H9 (cell line): ENCODE measurements around the gene MSI2. TPM values are rescaled to one million over a fixed set of nuclear protein-coding genes. Genes with fewer than 3 reads are reported as not detected.

ENCODE experiments used
- DNase-seq: peaks from one replicate; pipeline ENCODE4 v3.0.0-alpha.2; 2017
- H2AFZ ChIP-seq: one replicate; pipeline ENCODE4 v1.6.1; 2013; ENCODE audit warnings: mild to moderate bottlenecking, low read length, control low read depth, moderate library complexity
- H2AK5ac ChIP-seq: 2 replicates; pipeline ENCODE4 v1.6.1; 2013; ENCODE audit warnings: low read length, control low read depth, mixed read lengths; ENCODE audit not compliant: insufficient read length
- H2BK120ac ChIP-seq: one replicate; pipeline ENCODE4 v1.6.1; 2013; ENCODE audit warnings: low read depth, mild to moderate bottlenecking, low read length, control low read depth, inconsistent platforms; ENCODE audit not compliant: poor library complexity, severe bottlenecking
- H2BK12ac ChIP-seq: 2 replicates; pipeline ENCODE4 v1.6.1; 2013; ENCODE audit warnings: low read length, control low read depth, mixed read lengths, low read depth; ENCODE audit not compliant: insufficient read length
- H2BK15ac ChIP-seq: 2 replicates; pipeline ENCODE4 v1.6.1; 2013; ENCODE audit warnings: low read depth, low read length, control low read depth
- H2BK20ac ChIP-seq: one replicate; pipeline ENCODE4 v1.6.1; 2013; ENCODE audit warnings: low read depth, mild to moderate bottlenecking, low read length, control low read depth, inconsistent platforms; ENCODE audit not compliant: poor library complexity, severe bottlenecking
- H2BK5ac ChIP-seq: 2 replicates; pipeline ENCODE4 v1.6.1; 2013; ENCODE audit warnings: low read length, control low read depth, mixed read lengths; ENCODE audit not compliant: insufficient read length
- H3K14ac ChIP-seq: 2 replicates; pipeline ENCODE4 v1.6.1; 2013; ENCODE audit warnings: low read length, control low read depth; ENCODE audit not compliant: insufficient read depth
- H3K18ac ChIP-seq: 2 replicates; pipeline ENCODE4 v1.6.1; 2013; ENCODE audit warnings: low read depth, mild to moderate bottlenecking, mixed read lengths, low read length, control low read depth; ENCODE audit not compliant: insufficient read length
- H3K23ac ChIP-seq: 2 replicates; pipeline ENCODE4 v1.6.1; 2013; ENCODE audit warnings: low read length, control low read depth, mixed read lengths, low read depth; ENCODE audit not compliant: insufficient read length
- H3K23me2 ChIP-seq: 2 replicates; pipeline ENCODE4 v1.6.1; 2013; ENCODE audit warnings: low read depth, mild to moderate bottlenecking, mixed read lengths, low read length, control low read depth; ENCODE audit not compliant: insufficient read length, poor library complexity, severe bottlenecking
- H3K27ac ChIP-seq: 2 replicates; pipeline ENCODE4 v1.5.1; 2013; ENCODE audit warnings: low read length, control low read depth, mixed read lengths, low read depth; ENCODE audit not compliant: insufficient read length
- H3K27me3 ChIP-seq: 2 replicates; pipeline ENCODE4 v1.6.1; 2013; ENCODE audit warnings: low read length, control low read depth, inconsistent platforms; ENCODE audit not compliant: insufficient read depth
- H3K4ac ChIP-seq: 2 replicates; pipeline ENCODE4 v1.6.1; 2013; ENCODE audit warnings: low read depth, mild to moderate bottlenecking, control low read depth, inconsistent platforms, low read length, moderate library complexity
- H3K4me1 ChIP-seq: 2 replicates; pipeline ENCODE4 v1.6.1; 2013; ENCODE audit warnings: low read length, control low read depth, inconsistent platforms; ENCODE audit not compliant: insufficient read depth
- H3K4me2 ChIP-seq: 2 replicates; pipeline ENCODE4 v1.6.1; 2013; ENCODE audit warnings: low read length, control low read depth, mixed read lengths; ENCODE audit not compliant: insufficient read length, insufficient read depth
- H3K56ac ChIP-seq: 2 replicates; pipeline ENCODE4 v1.6.1; 2013; ENCODE audit warnings: low read depth, mild to moderate bottlenecking, mixed read lengths, low read length, control low read depth; ENCODE audit not compliant: insufficient read length
- H3K79me1 ChIP-seq: 2 replicates; pipeline ENCODE4 v1.6.1; 2013; ENCODE audit warnings: low read depth, mild to moderate bottlenecking, moderate library complexity, low read length, control low read depth, inconsistent platforms; ENCODE audit not compliant: insufficient read depth, poor library complexity, severe bottlenecking
- H3K79me2 ChIP-seq: 2 replicates; pipeline ENCODE4 v1.6.1; 2013; ENCODE audit warnings: low read length, control low read depth, inconsistent platforms; ENCODE audit not compliant: insufficient read depth
- H3K9ac ChIP-seq: 2 replicates; pipeline ENCODE4 v1.6.1; 2013; ENCODE audit warnings: low read length, control low read depth, mixed read lengths; ENCODE audit not compliant: insufficient read length; ENCODE audit errors: extremely low read depth
- H3K9me3 ChIP-seq: one replicate; pipeline ENCODE4 v1.6.1; 2013; ENCODE audit warnings: low read depth, low read length, inconsistent platforms; ENCODE audit not compliant: control insufficient read depth
- H3T11ph ChIP-seq: one replicate; pipeline ENCODE4 v1.6.1; 2013; ENCODE audit warnings: mild to moderate bottlenecking, low read length, control low read depth, inconsistent platforms
- H4K20me1 ChIP-seq: one replicate; pipeline ENCODE4 v1.6.1; 2013; ENCODE audit not compliant: control insufficient read depth, insufficient read length, insufficient read depth
- H4K5ac ChIP-seq: 2 replicates; pipeline ENCODE4 v1.6.1; 2013; ENCODE audit warnings: low read depth, mild to moderate bottlenecking, mixed read lengths, low read length, control low read depth; ENCODE audit not compliant: insufficient read length
- H4K8ac ChIP-seq: replicated peaks from 2 replicates; pipeline ENCODE4 v1.6.1; 2013; ENCODE audit warnings: low read length, control low read depth, mixed read lengths, low read depth; ENCODE audit not compliant: insufficient read length
- H4K91ac ChIP-seq: 2 replicates; pipeline ENCODE4 v1.6.1; 2013; ENCODE audit warnings: low read depth, mild to moderate bottlenecking, moderate library complexity, mixed read lengths, low read length, control low read depth; ENCODE audit not compliant: insufficient read length
- H3K27ac Mint-ChIP-seq, 3 experiments: 2 replicates in 2 of 3; 3 replicates in 1 of 3; pipeline ENCODE4 v1.8.0; 2020 to 2021; ENCODE audit warnings: mixed read lengths in 3 of 3, mild to moderate bottlenecking in 1 of 3, moderate library complexity in 1 of 3
- H3K27me3 Mint-ChIP-seq: 2 replicates; pipeline ENCODE4 v1.8.0; 2021; ENCODE audit warnings: low read depth, mild to moderate bottlenecking, moderate library complexity, mixed read lengths
- H3K36me3 Mint-ChIP-seq, 3 experiments: 2 replicates in 2 of 3; 3 replicates in 1 of 3; pipeline ENCODE4 v1.8.0; 2020 to 2021; ENCODE audit warnings: low read depth in 3 of 3, mixed read lengths in 3 of 3; ENCODE audit not compliant: insufficient read depth in 1 of 3
- H3K4me1 Mint-ChIP-seq, 2 experiments: 2 replicates each; pipeline ENCODE4 v1.8.0; 2020; ENCODE audit warnings: mixed read lengths in 2 of 2
- H3K4me3 Mint-ChIP-seq, 2 experiments: 2 replicates in 1 of 2; 3 replicates in 1 of 2; pipeline ENCODE4 v1.8.0; 2020 to 2021; ENCODE audit warnings: mild to moderate bottlenecking in 2 of 2, mixed read lengths in 2 of 2, moderate library complexity in 1 of 2
- H3K9me3 Mint-ChIP-seq, 2 experiments: 2 replicates in 1 of 2; 3 replicates in 1 of 2; pipeline ENCODE4 v1.8.0; 2020; ENCODE audit warnings: mild to moderate bottlenecking in 2 of 2, mixed read lengths in 2 of 2, moderate library complexity in 1 of 2
- WGBS: extraction: QIAGEN DNeasy Blood & Tissue Kit; methylation state at CpG from one replicate; pipeline ENCODE4 v1.1.7; 2013; ENCODE audit warnings: missing lambda C conversion rate, low lambda C conversion rate, mixed read lengths; ENCODE audit not compliant: insufficient read length; ENCODE audit errors: extremely low coverage; 5-methylcytosine and 5-hydroxymethylcytosine counted together
- total RNA-seq: library from RNA; stranded (reverse); gene quantifications from 2 replicates; pipeline ENCODE4 v1.2.1, GENCODE V29; 2021
- TF ChIP-seq, protein P1 (sequence below): fragments of 200-600 bp; sonication (generic); conservative IDR thresholded peaks from 3 replicates; pipeline ENCODE4 v1.8.0; 2021; ENCODE audit warnings: antibody characterized with exemption, mild to moderate bottlenecking

Gene MSI2
- total RNA-seq, 1 experiment from 2014 or later = 98.5 TPM

DNA sequence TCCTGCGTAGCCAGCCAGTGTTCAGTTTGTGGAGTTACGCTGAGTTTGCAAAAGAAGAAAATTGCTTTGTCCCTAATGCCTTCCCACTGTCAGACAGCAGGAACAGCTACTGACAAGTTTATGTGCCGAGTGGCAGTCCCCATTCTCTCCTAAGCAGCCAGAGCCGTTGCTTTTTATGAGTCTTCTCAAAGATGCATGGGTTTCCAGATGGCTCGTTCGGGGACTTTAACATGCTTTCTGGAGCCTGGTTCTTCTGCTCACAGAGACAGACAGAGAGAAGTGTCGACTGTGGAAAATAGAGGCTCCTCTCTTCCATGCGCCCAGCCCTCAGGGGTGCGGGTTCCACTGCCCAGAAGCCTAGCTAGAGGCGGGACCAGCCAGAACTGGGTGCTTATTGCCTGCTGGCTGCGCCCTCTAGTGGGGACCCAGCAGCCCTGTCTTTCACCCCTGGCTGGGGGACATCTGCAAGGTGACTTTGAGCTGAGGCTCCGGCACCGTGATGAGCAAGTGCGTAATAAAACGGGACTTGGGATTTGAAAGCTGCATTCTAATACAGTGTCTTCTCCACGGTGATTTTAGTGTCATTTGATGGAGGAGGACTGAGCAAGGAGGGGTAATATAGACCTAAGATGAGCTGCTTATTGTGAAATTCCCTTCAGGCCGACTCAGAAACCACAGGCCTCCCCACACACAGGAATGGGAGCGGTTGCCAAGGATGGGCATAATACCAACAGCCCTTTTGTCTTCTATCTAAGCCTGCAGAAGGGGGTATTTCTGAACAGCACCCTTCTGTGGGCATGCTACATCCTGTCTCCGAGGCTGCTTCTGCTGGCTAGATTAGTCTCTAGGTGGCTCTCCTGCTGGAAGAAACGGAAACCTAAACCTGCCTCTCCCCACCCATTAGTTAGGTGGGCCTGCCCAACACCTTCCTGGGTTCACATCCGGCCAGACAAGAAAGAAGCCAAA lies 415.6 kb downstream of the MSI2 start:
- Histone ChIP-seq H3K18ac (no peak overlapping the region), H3K23me2 (no peaks in the 10 kb centered on the region), H3K23ac (no peak overlapping the region), H3K27ac (no peak overlapping the region), H4K5ac (no peak overlapping the region), H3K9me3 (no peaks in the 10 kb centered on the region), H3T11ph (no peak overlapping the region), H4K20me1 (no peaks in the 10 kb centered on the region), H3K4ac (no peak overlapping the region), H2BK12ac (no peak overlapping the region), H2BK120ac (no peak overlapping the region), H3K14ac (no peak overlapping the region), H2AK5ac (no peak overlapping the region), H3K4me1 (no peaks in the 10 kb centered on the region), H3K79me1 (no peaks in the 10 kb centered on the region), H2BK20ac (no peak overlapping the region), H3K27me3 (no peaks in the 10 kb centered on the region), H3K4me2 (no peak overlapping the region), H3K56ac (no peak overlapping the region), H2BK5ac (no peak overlapping the region), H2AFZ (no peak overlapping the region), H3K9ac (no peak overlapping the region), H4K91ac (no peak overlapping the region), H3K79me2 (no peaks in the 10 kb centered on the region), H4K8ac (no peak overlapping the region), H2BK15ac (no peak overlapping the region)
- Mint-ChIP-seq H3K9me3 (no peaks in the 10 kb centered on the region), H3K36me3 (peaks cover 0 to 23% (median 12%) of the 10 kb centered on the region in 3 experiments; a peak in 4 of 7 replicates), H3K4me1 (peaks cover 9 to 18% of the 10 kb centered on the region in 2 experiments), H3K4me3 (no peak overlapping the region), H3K27me3 (no peaks in the 10 kb centered on the region), H3K27ac (peak overlapping the region in 1 of 3 experiments; percentile 82; a peak in 1 of 7 replicates)
- WGBS = no CpG with 5 or more reads among the region's 21 CpGs
- TF ChIP-seq, protein P1, sequence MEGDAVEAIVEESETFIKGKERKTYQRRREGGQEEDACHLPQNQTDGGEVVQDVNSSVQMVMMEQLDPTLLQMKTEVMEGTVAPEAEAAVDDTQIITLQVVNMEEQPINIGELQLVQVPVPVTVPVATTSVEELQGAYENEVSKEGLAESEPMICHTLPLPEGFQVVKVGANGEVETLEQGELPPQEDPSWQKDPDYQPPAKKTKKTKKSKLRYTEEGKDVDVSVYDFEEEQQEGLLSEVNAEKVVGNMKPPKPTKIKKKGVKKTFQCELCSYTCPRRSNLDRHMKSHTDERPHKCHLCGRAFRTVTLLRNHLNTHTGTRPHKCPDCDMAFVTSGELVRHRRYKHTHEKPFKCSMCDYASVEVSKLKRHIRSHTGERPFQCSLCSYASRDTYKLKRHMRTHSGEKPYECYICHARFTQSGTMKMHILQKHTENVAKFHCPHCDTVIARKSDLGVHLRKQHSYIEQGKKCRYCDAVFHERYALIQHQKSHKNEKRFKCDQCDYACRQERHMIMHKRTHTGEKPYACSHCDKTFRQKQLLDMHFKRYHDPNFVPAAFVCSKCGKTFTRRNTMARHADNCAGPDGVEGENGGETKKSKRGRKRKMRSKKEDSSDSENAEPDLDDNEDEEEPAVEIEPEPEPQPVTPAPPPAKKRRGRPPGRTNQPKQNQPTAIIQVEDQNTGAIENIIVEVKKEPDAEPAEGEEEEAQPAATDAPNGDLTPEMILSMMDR = peak; percentile 99
- DNase-seq = peak; percentile 95
